Activated T-helper 2 cell treated with anti-CD3 and anti-CD28 coated beads, Interferon-gamma antibody, Interleukin-2, Interleukin-4, amounts not matched to agents 10 μg/mL and 5 μg/mL and 100 μg/mL, durations not matched to agents 14 hours and 24 hours and 36 hours (primary cell): Measurements from ENCODE around the gene FAM163B. TPM values are rescaled to one million over a fixed set of nuclear protein-coding genes. Genes with fewer than 3 reads are reported as not detected.

Experiments
- DNase-seq: peaks from one replicate; pipeline ENCODE4 v3.0.0; 2021; ENCODE audit warnings: low spot score
- H3K27ac Mint-ChIP-seq: one replicate; pipeline ENCODE4 v1.8.0; 2021; ENCODE audit warnings: mixed read lengths
- H3K27me3 Mint-ChIP-seq: one replicate; pipeline ENCODE4 v1.8.0; 2021; ENCODE audit warnings: low read depth, mixed read lengths
- H3K36me3 Mint-ChIP-seq: one replicate; pipeline ENCODE4 v1.8.0; 2021; ENCODE audit warnings: low read depth, mixed read lengths
- H3K4me1 Mint-ChIP-seq: one replicate; pipeline ENCODE4 v1.8.0; 2021; ENCODE audit warnings: low read depth, mixed read lengths
- H3K4me3 Mint-ChIP-seq: one replicate; pipeline ENCODE4 v1.8.0; 2021; ENCODE audit warnings: low read depth, mild to moderate bottlenecking, moderate library complexity, mixed read lengths
- H3K9me3 Mint-ChIP-seq: one replicate; pipeline ENCODE4 v1.8.0; 2021; ENCODE audit warnings: mixed read lengths
- intact Hi-C: fragments of 100-400 bp; cut with micrococcal nuclease; formaldehyde crosslinking; loops from one replicate; pipeline ENCODE4 v1.15.1; 2023
- total RNA-seq: library from RNA; stranded (reverse); gene quantifications from 2 replicates; pipeline ENCODE4 v1.2.3, GENCODE V29; 2022

The FAM163B gene
- total RNA-seq, 1 donor from 2014 or later: not detected

DNA sequence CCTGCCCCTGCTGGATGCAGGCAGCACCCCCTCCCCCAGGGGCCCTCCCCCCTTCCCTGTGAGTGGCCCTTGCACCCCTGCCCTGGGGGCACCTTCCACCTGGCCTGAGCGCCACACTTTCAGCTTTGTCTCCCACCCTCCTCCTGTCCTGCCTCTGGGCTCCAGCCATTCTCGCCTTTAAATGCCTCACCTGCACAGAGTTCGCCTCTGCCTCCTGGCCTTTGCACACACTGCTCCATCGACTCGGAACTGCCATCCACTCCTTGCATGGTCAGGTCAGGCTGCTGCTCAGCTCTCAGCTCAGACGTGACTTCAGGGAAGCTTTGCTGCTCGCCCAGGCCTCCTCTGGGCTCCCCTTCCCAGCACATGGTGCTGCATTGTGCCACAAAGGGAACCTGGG is 10.2 kb downstream of the FAM163B start:
- Mint-ChIP-seq H3K4me3 (no peak overlapping the region), H3K27ac (no peak overlapping the region), H3K27me3 (no peaks in the 10 kb centered on the region), H3K4me1 (no peaks in the 10 kb centered on the region), H3K9me3 (peaks cover 24% of the 10 kb centered on the region), H3K36me3 (no peaks in the 10 kb centered on the region)
- no peak for DNase-seq
- intact Hi-C loops: no loop called here

DNA sequence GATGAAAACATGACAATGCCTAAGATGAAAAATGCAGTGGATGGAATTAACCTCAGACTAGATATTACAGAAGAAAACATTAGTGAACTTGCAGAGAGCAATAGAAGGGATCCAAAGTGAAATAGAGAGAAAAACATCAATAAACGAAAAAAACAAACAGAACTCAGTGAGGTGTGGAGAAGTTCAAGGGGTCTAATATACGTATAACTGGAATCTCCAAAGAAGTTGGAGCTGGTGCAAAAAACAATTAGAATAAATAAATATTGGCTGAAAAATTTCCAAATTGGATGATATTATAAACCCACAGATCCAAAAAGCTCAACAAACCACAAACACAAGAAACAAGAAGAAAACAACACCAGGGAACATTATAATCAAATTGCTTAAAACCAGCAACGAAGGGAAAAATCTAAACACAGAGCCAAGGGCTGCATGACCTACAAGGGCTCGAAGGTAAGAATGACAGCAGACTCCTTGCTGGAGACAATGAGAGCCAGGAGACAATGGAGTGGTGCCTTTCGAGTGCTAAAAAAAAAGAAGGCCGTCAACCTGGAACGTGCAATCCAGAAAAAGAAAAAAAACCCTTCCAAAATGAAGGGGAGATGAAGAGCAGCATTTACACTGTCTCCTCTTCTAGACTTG is 11.8 kb downstream of the FAM163B start:
- no peaks in the 10 kb centered on the region for H3K4me1 Mint-ChIP-seq
- no peaks in the 10 kb centered on the region for H3K27me3 Mint-ChIP-seq
- no peak overlapping the region for H3K27ac Mint-ChIP-seq
- no peak for DNase-seq
- intact Hi-C loops: no loop called here
- H3K9me3 Mint-ChIP-seq: peaks cover 24% of the 10 kb centered on the region
- H3K36me3 Mint-ChIP-seq: no peaks in the 10 kb centered on the region
- H3K4me3 Mint-ChIP-seq: no peak overlapping the region

DNA sequence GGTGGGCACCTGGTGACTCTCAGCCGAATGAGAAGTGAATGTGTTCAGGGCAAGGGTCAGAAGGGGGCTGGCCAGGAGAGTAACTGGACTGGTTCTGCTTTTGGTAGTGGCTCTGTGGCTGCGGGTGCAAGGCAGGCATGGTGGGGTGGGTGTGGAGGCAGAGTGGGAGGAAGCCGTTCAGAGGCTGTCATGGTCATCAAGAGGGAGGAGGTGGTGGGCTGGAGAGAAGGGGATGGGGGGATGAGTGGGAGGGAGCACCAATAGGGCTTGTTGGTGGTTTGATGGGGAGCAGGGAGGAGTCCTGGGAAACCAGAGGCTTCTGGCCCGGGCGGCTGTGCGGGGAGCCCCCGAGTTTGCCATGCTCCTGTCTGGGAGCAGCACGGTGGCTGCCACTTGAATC is 13.3 kb downstream of the FAM163B start:
- intact Hi-C loops: no loop called here
- no peak for DNase-seq
- H3K4me1 Mint-ChIP-seq: no peaks in the 10 kb centered on the region
- H3K9me3 Mint-ChIP-seq: peaks cover 24% of the 10 kb centered on the region
- H3K27ac Mint-ChIP-seq: no peak overlapping the region
- no peaks in the 10 kb centered on the region for H3K27me3 Mint-ChIP-seq
- no peak overlapping the region for H3K4me3 Mint-ChIP-seq
- no peaks in the 10 kb centered on the region for H3K36me3 Mint-ChIP-seq

GRCh38 chr9:133594310-133594709 is 14.9 kb downstream of the FAM163B start:
- no peaks in the 10 kb centered on the region for H3K4me1 Mint-ChIP-seq
- no peak for DNase-seq
- H3K36me3 Mint-ChIP-seq: no peaks in the 10 kb centered on the region
- intact Hi-C loops: no loop called here
- H3K27ac Mint-ChIP-seq: no peak overlapping the region
- H3K4me3 Mint-ChIP-seq: no peak overlapping the region
- H3K9me3 Mint-ChIP-seq: peaks cover 24% of the 10 kb centered on the region
- no peaks in the 10 kb centered on the region for H3K27me3 Mint-ChIP-seq

DNA sequence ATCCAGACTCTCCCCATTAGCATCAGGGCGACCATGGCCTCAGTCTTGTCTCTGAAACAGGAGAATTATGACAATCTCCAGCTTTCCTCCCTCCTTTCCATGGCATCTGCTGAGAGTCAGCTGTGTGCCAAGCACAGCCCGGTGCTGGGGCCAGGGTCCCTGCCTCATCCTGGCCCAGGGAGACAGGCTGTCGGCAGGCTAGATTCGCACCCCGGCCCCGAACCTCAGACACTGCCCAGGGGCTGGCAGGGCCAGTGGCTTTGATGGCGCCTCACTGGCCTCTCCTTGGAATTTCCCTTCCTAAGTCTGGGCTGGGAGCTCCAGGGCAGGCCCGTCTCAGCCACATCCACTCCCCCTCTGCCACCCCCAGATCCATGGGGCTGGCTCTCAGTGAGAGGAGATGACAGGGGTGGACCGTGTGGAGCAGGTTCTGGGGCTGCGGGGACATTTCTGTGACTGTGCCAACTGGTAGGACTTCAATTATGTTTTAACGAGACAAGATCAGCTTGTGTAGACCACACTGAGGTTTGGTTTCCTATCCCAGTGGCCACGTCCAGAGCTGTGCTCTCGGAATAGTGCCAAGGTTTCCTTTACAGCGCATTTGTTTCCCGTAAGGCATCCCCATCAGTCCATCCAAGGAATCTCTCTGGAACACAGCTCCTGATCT is 15.5 kb downstream of the FAM163B start:
- Mint-ChIP-seq H3K36me3 (no peaks in the 10 kb centered on the region), H3K4me3 (no peak overlapping the region), H3K4me1 (no peaks in the 10 kb centered on the region), H3K9me3 (peaks cover 24% of the 10 kb centered on the region), H3K27me3 (no peaks in the 10 kb centered on the region), H3K27ac (no peak overlapping the region)
- no peak for DNase-seq
- intact Hi-C loops: no loop called here

- intact Hi-C loops: no loop called here
- no peak for DNase-seq
Observed at GRCh38 chr9:133592731-133593409, 16.3 kb downstream of the FAM163B start.

GRCh38 chr9:133591985-133592384 is 17.2 kb downstream of the FAM163B start:
- H3K36me3 Mint-ChIP-seq: no peaks in the 10 kb centered on the region
- H3K9me3 Mint-ChIP-seq: peaks cover 17% of the 10 kb centered on the region
- no peaks in the 10 kb centered on the region for H3K4me1 Mint-ChIP-seq
- intact Hi-C loops: no loop called here
- no peaks in the 10 kb centered on the region for H3K27me3 Mint-ChIP-seq
- no peak overlapping the region for H3K27ac Mint-ChIP-seq
- H3K4me3 Mint-ChIP-seq: no peak overlapping the region
- no peak for DNase-seq

More at GRCh38 chr9:133592731-133593409, 16.3 kb downstream of the FAM163B start:
- Mint-ChIP-seq H3K36me3 (no peaks in the 10 kb centered on the region), H3K9me3 (peaks cover 26% of the 10 kb centered on the region), H3K27ac (no peak overlapping the region), H3K27me3 (no peaks in the 10 kb centered on the region), H3K4me1 (no peaks in the 10 kb centered on the region), H3K4me3 (no peak overlapping the region)

DNA sequence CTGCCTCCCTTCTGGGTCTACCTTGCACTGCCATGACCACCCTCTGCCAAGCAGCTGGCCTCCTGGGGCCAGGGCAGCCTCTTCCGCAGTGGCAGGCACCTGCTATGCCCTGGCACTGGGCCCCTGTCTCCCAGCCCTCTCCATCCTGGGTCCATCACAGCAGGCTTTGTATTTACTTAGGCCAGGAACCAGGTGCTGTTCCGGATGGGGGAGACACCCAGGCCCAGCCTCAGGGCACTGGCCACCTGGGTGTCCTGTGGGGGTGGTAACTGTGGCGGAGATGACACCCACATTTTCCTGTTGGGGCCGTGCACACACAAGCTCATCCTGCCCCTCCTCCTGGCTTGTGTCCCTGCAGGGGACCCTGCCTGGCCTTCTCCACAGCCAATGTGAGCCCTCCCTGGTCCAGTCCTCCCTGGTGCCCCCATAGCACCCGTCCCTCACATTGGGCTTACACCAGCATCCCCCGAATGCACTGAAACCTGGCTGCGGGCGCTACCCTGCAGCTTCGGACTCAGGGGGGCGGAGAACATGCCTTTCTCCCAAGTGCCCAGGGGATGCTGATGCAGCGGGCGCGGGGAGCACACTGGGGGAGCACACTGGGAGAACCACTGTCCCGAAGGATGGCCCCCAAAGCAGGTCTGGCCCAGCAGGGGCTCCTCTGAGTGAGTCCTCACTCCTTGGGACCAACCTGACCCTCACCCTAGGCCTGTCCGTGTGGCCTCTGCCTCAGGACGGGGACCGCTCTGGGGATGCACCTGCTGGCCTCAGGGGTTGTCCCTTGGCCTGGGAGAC is 17.9 kb downstream of the FAM163B start:
- H3K4me1 Mint-ChIP-seq: no peaks in the 10 kb centered on the region
- no peak overlapping the region for H3K4me3 Mint-ChIP-seq
- H3K36me3 Mint-ChIP-seq: no peaks in the 10 kb centered on the region
- H3K9me3 Mint-ChIP-seq: peaks cover 14% of the 10 kb centered on the region
- intact Hi-C loops: no loop called here
- DNase-seq: no peak
- H3K27ac Mint-ChIP-seq: no peak overlapping the region
- no peaks in the 10 kb centered on the region for H3K27me3 Mint-ChIP-seq

GRCh38 chr9:133590231-133590855 is 18.8 kb downstream of the FAM163B start:
- Mint-ChIP-seq H3K27ac (no peak overlapping the region), H3K4me1 (no peaks in the 10 kb centered on the region), H3K9me3 (peaks cover 5% of the 10 kb centered on the region), H3K27me3 (peaks cover 8% of the 10 kb centered on the region), H3K36me3 (no peaks in the 10 kb centered on the region), H3K4me3 (no peak overlapping the region)
- no peak for DNase-seq
- intact Hi-C loops: no loop called here

- peaks cover 5% of the 10 kb centered on the region for H3K9me3 Mint-ChIP-seq
- H3K27me3 Mint-ChIP-seq: peaks cover 12% of the 10 kb centered on the region
- H3K36me3 Mint-ChIP-seq: no peaks in the 10 kb centered on the region
- intact Hi-C loops: no loop called here
- H3K4me3 Mint-ChIP-seq: no peak overlapping the region
- no peaks in the 10 kb centered on the region for H3K4me1 Mint-ChIP-seq
- no peak overlapping the region for H3K27ac Mint-ChIP-seq
- peak; percentile 13 for DNase-seq
Observed at GRCh38 chr9:133589454-133590227, 19.5 kb downstream of the FAM163B start.

DNA sequence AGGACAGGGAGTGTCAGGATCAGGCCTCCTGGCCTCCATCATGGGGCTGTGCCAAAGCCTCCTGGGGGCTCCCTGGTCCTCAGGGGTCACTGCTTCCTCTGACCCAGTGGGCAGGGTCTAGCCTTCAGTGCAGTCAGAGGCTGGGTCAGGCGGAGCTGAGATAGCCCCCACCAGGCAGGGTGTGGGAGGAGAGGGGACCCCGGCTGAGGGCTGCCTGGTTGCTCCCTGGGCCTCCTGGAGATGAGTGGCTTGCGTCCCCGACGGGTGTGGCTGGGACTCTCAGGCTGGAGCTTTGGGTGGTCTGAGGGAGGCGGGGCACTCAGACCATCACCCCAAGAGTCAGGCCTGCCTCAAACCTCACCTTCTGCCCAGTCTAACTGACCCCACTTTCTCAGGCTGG is 21.7 kb downstream of the FAM163B start:
- intact Hi-C loops: no loop called here
- H3K27me3 Mint-ChIP-seq: peaks cover 20% of the 10 kb centered on the region

GRCh38 chr9:133587051-133587450 is 22.1 kb downstream of the FAM163B start:
- Mint-ChIP-seq H3K27ac (no peak overlapping the region), H3K36me3 (no peaks in the 10 kb centered on the region), H3K4me1 (no peaks in the 10 kb centered on the region), H3K27me3 (peaks cover 20% of the 10 kb centered on the region), H3K9me3 (peaks cover 5% of the 10 kb centered on the region), H3K4me3 (no peak overlapping the region)
- DNase-seq: no peak
- intact Hi-C loops: no loop called here

More for the DNA sequence above, 21.7 kb downstream of the FAM163B start:
- Mint-ChIP-seq H3K4me3 (no peak overlapping the region), H3K36me3 (no peaks in the 10 kb centered on the region), H3K9me3 (peaks cover 5% of the 10 kb centered on the region), H3K27ac (no peak overlapping the region), H3K4me1 (no peaks in the 10 kb centered on the region)
- DNase-seq: no peak
